ENCODE results near the gene C12orf75. TPM values are rescaled to one million over a fixed set of nuclear protein-coding genes. Genes with fewer than 3 reads are reported as not detected.

Gene C12orf75
- total and polyA plus RNA-seq, 10 donors, result 12.7 to 33.4 (median 17.8) TPM

DNA sequence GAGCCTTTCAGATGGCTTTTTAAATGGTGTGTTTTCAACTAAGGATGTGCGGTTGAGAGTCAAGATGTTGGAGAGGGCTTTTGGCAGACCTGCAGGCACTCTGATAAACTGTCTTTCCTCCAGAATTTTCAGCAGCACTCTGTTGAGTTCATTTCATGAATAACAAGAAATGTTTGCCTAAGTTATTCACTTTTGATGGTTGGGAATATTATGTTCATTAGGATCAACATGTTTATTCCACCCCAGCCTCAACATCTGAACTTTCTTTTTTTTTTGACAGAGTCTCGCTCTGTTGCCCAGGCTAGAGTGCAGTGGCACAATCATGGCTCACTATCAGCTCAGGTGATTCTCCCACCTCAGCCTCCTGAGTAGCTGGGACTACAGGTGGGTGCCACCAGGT, 68.4 kb downstream of the C12orf75 start:
- Histone ChIP-seq H3K4me1 (no peaks in the 10 kb centered on the region), H3K9me3 (peaks cover 0 to 18% (median 14%) of the 10 kb centered on the region in 8 donors), H3K27ac (no peak overlapping the region), H3K27me3 (replicated peaks in 1 of 7) (no peaks in the 10 kb centered on the region), H3K4me3 (no peak overlapping the region), H3K36me3 (no peaks in the 10 kb centered on the region)
- TF ChIP-seq, protein P1, sequence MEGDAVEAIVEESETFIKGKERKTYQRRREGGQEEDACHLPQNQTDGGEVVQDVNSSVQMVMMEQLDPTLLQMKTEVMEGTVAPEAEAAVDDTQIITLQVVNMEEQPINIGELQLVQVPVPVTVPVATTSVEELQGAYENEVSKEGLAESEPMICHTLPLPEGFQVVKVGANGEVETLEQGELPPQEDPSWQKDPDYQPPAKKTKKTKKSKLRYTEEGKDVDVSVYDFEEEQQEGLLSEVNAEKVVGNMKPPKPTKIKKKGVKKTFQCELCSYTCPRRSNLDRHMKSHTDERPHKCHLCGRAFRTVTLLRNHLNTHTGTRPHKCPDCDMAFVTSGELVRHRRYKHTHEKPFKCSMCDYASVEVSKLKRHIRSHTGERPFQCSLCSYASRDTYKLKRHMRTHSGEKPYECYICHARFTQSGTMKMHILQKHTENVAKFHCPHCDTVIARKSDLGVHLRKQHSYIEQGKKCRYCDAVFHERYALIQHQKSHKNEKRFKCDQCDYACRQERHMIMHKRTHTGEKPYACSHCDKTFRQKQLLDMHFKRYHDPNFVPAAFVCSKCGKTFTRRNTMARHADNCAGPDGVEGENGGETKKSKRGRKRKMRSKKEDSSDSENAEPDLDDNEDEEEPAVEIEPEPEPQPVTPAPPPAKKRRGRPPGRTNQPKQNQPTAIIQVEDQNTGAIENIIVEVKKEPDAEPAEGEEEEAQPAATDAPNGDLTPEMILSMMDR (IDR thresholded peaks at IDR 0.05 in 8 of 11, conservative IDR thresholded peaks at IDR 0.05 in 3 of 11), result no peak
- TF ChIP-seq POLR2AphosphoS5 (IDR thresholded peaks at IDR 0.05) (no peak), POLR2A (IDR thresholded peaks at IDR 0.05) (no peak)
- WGBS, 5 donors, result 91 to 98% (median 93%) methylated on average over 2 of the region's 2 CpGs
- intact Hi-C loops (cut with DNase I; ENCODE audit: low total_unique reads), result loop anchor here (10.0 kb wide), 1 partner anchor 1194 kb away; no protein-coding TSS in a partner anchor
- DNase-seq, result no peak

DNA sequence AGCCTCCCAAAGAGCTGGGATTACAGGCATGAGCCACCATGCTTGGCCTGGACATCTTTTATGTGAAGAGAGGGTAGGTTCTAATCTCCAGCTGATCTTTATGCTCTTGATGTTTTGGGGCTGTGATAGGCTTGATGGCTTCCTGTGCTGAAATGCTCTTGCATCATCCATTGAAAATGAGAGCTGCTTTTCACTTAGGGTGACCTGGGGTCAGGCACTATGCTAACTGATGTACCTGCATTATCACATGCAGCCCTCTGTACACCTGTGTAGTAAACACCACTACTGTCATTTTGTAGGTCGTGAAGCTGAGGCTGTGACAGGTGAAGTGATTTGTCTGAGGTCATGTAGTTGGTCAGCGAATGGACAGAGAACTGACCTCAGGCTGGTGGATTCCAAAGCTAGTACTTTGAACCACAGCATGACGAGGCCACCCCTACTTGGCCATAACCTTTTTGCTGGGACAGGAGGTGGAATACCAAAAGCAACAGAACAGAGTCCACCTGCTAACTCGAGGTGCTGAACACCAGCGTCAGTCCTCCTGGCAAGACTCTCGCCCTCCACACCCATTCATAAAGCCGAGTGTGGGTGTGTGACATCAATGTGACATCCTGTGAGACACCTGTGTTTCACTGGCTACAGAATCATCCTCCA, 69.1 kb downstream of the C12orf75 start:
- no peak for TF ChIP-seq POLR2AphosphoS5 (IDR thresholded peaks at IDR 0.05)
- TF ChIP-seq, protein P1 (IDR thresholded peaks at IDR 0.05 in 8 of 11, conservative IDR thresholded peaks at IDR 0.05 in 3 of 11), result no peak
- TF ChIP-seq POLR2A (IDR thresholded peaks at IDR 0.05), result no peak
- WGBS, 5 donors, result 85 to 94% (median 91%) methylated on average over 7 of the region's 7 CpGs
- intact Hi-C loops (cut with DNase I; ENCODE audit: low total_unique reads), result loop anchor here (10.0 kb wide), 1 partner anchor 1195 kb away; no protein-coding TSS in a partner anchor

DNA sequence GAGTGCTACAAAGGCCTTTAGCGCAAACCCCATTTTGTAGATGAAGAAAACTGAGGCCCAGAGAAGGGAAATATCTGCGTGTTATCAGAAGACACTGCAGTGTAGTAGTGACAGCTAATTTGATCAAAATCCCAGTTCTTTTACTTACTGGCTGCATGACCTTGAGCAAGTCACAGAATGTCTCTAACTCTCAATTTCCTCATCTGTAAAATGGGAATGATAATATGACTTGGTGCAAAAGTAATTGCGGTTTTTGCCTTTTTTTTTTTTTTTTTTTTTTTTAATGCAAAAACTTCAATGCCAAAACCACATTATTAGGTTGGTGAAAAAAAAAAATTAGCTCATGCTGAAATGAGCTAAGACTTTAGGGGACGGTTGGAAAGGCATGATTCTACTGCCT, 69.7 kb downstream of the C12orf75 start:
- Histone ChIP-seq H3K27me3 (replicated peaks in 1 of 7) (no peaks in the 10 kb centered on the region), H3K4me1 (no peaks in the 10 kb centered on the region), H3K4me3 (no peak overlapping the region), H3K36me3 (no peaks in the 10 kb centered on the region), H3K27ac (no peak overlapping the region), H3K9me3 (peaks cover 0 to 26% (median 15%) of the 10 kb centered on the region in 8 donors)
- intact Hi-C loops (cut with DNase I; ENCODE audit: low total_unique reads), result no loop called here
- DNase-seq, result no peak
- TF ChIP-seq, protein P1 (IDR thresholded peaks at IDR 0.05 in 8 of 11, conservative IDR thresholded peaks at IDR 0.05 in 3 of 11), result no peak
- no peak for TF ChIP-seq POLR2AphosphoS5 (IDR thresholded peaks at IDR 0.05)
- no peak for TF ChIP-seq POLR2A (IDR thresholded peaks at IDR 0.05)
- 90 to 97% (median 92%) methylated on average over 4 of the region's 4 CpGs for WGBS, 5 donors

More for the DNA sequence above, 69.1 kb downstream of the C12orf75 start:
- DNase-seq, result no peak
- H3K4me1 ChIP-seq, result no peaks in the 10 kb centered on the region
- no peaks in the 10 kb centered on the region for H3K27me3 ChIP-seq (replicated peaks in 1 of 7)
- H3K27ac ChIP-seq, result no peak overlapping the region
- H3K36me3 ChIP-seq, result no peaks in the 10 kb centered on the region
- no peak overlapping the region for H3K4me3 ChIP-seq
- peaks cover 0 to 24% (median 15%) of the 10 kb centered on the region in 8 donors for H3K9me3 ChIP-seq

GRCh38 chr12:105401198-105401597, 70.7 kb downstream of the C12orf75 start:
- Histone ChIP-seq H3K9me3 (peaks cover 0 to 26% (median 15%) of the 10 kb centered on the region in 8 donors), H3K36me3 (no peaks in the 10 kb centered on the region), H3K27me3 (replicated peaks in 1 of 7) (no peaks in the 10 kb centered on the region), H3K27ac (no peak overlapping the region), H3K4me1 (no peaks in the 10 kb centered on the region), H3K4me3 (no peak overlapping the region)
- no peak for DNase-seq
- 91 to 97% (median 94%) methylated on average over 4 of the region's 4 CpGs for WGBS, 5 donors
- intact Hi-C loops (cut with DNase I; ENCODE audit: low total_unique reads), result no loop called here
- no peak for TF ChIP-seq POLR2A (IDR thresholded peaks at IDR 0.05)
- TF ChIP-seq, protein P1 (IDR thresholded peaks at IDR 0.05 in 8 of 11, conservative IDR thresholded peaks at IDR 0.05 in 3 of 11), result no peak
- TF ChIP-seq POLR2AphosphoS5 (IDR thresholded peaks at IDR 0.05), result no peak
